ENCODE measurements around the gene PTPA. TPM values are rescaled to one million over a fixed set of nuclear protein-coding genes. Genes with fewer than 3 reads are reported as not detected.
A peak's percentile ranks its signal among the peaks of the same experiment; 100 is the strongest.

Gene PTPA
- total RNA-seq, 6 donors from 2014 or later: 48.2 to 130 (median 67.2) TPM

DNA sequence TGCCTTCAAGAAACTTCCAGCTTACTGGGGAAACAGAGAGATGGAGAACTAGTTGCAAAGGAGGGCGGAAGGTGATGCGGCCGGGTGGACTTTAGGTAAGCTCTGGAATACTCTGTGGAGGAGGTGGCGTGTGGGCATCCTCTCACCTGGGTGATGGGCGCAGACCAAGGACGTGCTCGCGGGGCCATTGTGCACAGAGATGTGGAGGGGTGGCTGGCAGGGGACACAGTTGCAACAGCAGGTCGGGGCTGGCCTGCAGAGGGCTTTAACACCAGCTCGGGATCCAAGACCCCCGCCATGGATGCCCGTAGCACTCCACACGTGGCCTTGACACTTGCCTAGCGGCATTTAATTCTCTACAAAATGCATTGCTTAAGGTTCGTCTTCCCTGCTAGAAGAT, 40.3 kb downstream of the PTPA start:
- H3K36me3 ChIP-seq: peaks cover 0 to 57% (median 24%) of the 10 kb centered on the region in 4 donors
- ATAC-seq (ENCODE audit: low FRiP score in 2 of 2): no peak
- no peak overlapping the region for H3K27ac ChIP-seq
- 92 to 96% methylated on average over 15 of the region's 15 CpGs for WGBS, 2 donors
- no peaks in the 10 kb centered on the region for H3K27me3 ChIP-seq
- TF ChIP-seq POLR2A (IDR thresholded peaks at IDR 0.05) (no peak), CTCF (IDR thresholded peaks at IDR 0.05) (no peak), POLR2AphosphoS5 (IDR thresholded peaks at IDR 0.05) (no peak), EP300 (IDR thresholded peaks at IDR 0.05) (no peak)
- peak in 1 of 2 donors; percentile 52 for DNase-seq
- H3K4me1 ChIP-seq: peaks cover 9 to 17% (median 9%) of the 10 kb centered on the region in 4 donors
- H3K4me3 ChIP-seq: no peak overlapping the region
- H3K9me3 ChIP-seq: no peaks in the 10 kb centered on the region

- no peaks in the 10 kb centered on the region for H3K27me3 ChIP-seq
- TF ChIP-seq CTCF (IDR thresholded peaks at IDR 0.05): no peak
- no peak for TF ChIP-seq POLR2AphosphoS5 (IDR thresholded peaks at IDR 0.05)
- TF ChIP-seq EP300 (IDR thresholded peaks at IDR 0.05): no peak
- no peak for TF ChIP-seq POLR2A (IDR thresholded peaks at IDR 0.05)
- WGBS, 2 donors: 95 to 98% methylated on average over 7 to 16 of the region's 16 CpGs
Measured at GRCh38 chr9:129154866-129155477, 43.8 kb downstream of the PTPA start.

GRCh38 chr9:129156163-129156562, 44.9 kb downstream of the PTPA start:
- WGBS, 2 donors: 83 to 87% methylated on average over 4 to 7 of the region's 10 CpGs
- H3K4me1 ChIP-seq: no peaks in the 10 kb centered on the region
- ATAC-seq (ENCODE audit: low FRiP score in 2 of 2) (peak in 1 of 2 donors; percentile 42), DNase-seq (peak in 1 of 2 donors; percentile 58)
- H3K27ac ChIP-seq: no peak overlapping the region
- no peaks in the 10 kb centered on the region for H3K9me3 ChIP-seq
- no peak for TF ChIP-seq CTCF (IDR thresholded peaks at IDR 0.05)
- TF ChIP-seq POLR2AphosphoS5 (IDR thresholded peaks at IDR 0.05): no peak
- no peak for TF ChIP-seq POLR2A (IDR thresholded peaks at IDR 0.05)
- no peak overlapping the region for H3K4me3 ChIP-seq
- H3K27me3 ChIP-seq: no peaks in the 10 kb centered on the region
- H3K36me3 ChIP-seq: peaks cover 0 to 37% (median 8%) of the 10 kb centered on the region in 4 donors

More at GRCh38 chr9:129154866-129155477, 43.8 kb downstream of the PTPA start:
- Histone ChIP-seq H3K4me3 (no peak overlapping the region), H3K27ac (no peak overlapping the region), H3K9me3 (no peaks in the 10 kb centered on the region), H3K36me3 (peaks cover 0 to 41% (median 10%) of the 10 kb centered on the region in 4 donors), H3K4me1 (no peaks in the 10 kb centered on the region)
- ATAC-seq (ENCODE audit: low FRiP score in 2 of 2) (no peak), DNase-seq (peak in 1 of 2 donors; percentile 57)

DNA sequence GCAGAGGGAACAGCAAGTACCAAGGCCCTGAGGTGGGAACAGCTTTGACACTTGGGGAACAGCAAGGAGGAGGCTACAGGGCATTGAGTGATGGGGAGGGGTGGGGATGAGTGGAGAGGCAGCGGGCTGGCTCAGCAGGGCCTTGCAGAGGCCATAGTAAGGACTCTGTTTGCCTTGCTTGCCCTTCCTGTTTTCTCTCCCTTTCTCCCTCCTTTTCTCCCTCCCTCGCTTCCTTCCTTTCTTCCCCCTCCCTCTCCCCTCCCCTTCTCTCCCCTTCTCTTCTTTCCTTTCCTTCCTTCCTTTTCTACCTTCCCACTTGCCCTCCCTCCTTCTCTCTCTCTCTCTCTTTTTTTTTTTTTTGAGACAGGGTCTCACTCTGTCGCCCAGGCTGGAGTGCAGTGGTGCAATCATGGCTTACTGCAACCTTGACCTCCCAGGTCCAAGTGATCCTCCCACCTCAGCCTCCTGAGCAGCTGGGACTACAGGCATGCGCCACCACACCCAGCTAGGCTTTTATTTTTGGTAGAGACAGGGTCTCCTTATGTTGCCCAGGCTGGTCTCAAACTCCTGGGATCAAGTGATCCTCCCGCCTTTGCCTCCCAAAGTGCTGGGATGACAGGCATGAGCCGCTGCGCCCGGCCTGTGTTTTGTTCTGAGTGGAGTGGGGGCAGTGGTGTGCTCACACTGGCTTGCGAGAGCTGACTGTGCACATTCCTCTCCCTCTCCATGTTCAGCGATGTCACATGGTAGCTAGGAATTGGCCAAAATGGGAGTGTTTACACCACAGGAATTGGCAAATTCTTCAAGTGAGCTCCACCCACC, 49.7 kb downstream of the PTPA start:
- H3K4me1 ChIP-seq: peaks cover 0 to 7% (median 2%) of the 10 kb centered on the region in 4 donors
- DNase-seq: no peak
- no peaks in the 10 kb centered on the region for H3K9me3 ChIP-seq
- ATAC-seq (ENCODE audit: low FRiP score in 2 of 2): no peak
- 87 to 91% methylated on average over 10 of the region's 10 CpGs for WGBS, 2 donors
- TF ChIP-seq POLR2A (IDR thresholded peaks at IDR 0.05): no peak
- TF ChIP-seq POLR2AphosphoS5 (IDR thresholded peaks at IDR 0.05): no peak
- TF ChIP-seq EP300 (IDR thresholded peaks at IDR 0.05): no peak
- no peak for TF ChIP-seq CTCF (IDR thresholded peaks at IDR 0.05)
- H3K27ac ChIP-seq: no peak overlapping the region
- H3K27me3 ChIP-seq: no peaks in the 10 kb centered on the region
- H3K36me3 ChIP-seq: peaks cover 0 to 7% (median 0%) of the 10 kb centered on the region in 4 donors
- H3K4me3 ChIP-seq: no peak overlapping the region
